Spleen (tissue), 11 donors: ENCODE results near the gene GSDME. TPM values are rescaled to one million over a fixed set of nuclear protein-coding genes. Genes with fewer than 3 reads are reported as not detected.
"Not testable (repeated sequence)": the region's sequence is repeated elsewhere in the genome, so short reads cannot be mapped to it uniquely, and the experiment has no call there.

Experiments used
- DNase-seq: peaks from one replicate; pipeline ENCODE4 v3.0.0-alpha.2; 2020
- H3K27ac ChIP-seq, 8 donors: fragments of 200-600 bp; sonication (generic) in 7 of 8; 1 replicate in 4 of 8; 2 replicates in 4 of 8; pipeline versions ENCODE4 v1.5.0 to v1.8.0; 2016 to 2021; ENCODE audit warnings: inconsistent platforms in 4 of 8, mild to moderate bottlenecking in 4 of 8, moderate library complexity in 1 of 8
- H3K27me3 ChIP-seq, 7 donors: fragments of 200-600 bp; sonication (generic) in 6 of 7; replicated peaks in 1 of 7; 1 replicate in 4 of 7; 2 replicates in 3 of 7; pipeline versions ENCODE4 v1.5.0 to v1.8.0; 2016 to 2021; ENCODE audit warnings: inconsistent platforms in 3 of 7, mild to moderate bottlenecking in 1 of 7
- H3K36me3 ChIP-seq, 6 donors: fragments of 200-600 bp; sonication (generic) in 5 of 6; 1 replicate in 4 of 6; 2 replicates in 2 of 6; pipeline versions ENCODE4 v1.5.0 to v1.8.0; 2016 to 2021; ENCODE audit warnings: inconsistent platforms in 2 of 6
- H3K4me1 ChIP-seq, 6 donors: fragments of 200-600 bp; sonication (generic) in 5 of 6; 1 replicate in 3 of 6; 2 replicates in 3 of 6; pipeline versions ENCODE4 v1.5.0 to v1.8.0; 2016 to 2021; ENCODE audit warnings: inconsistent platforms in 3 of 6
- H3K4me3 ChIP-seq, 8 donors: fragments of 200-600 bp; sonication (generic) in 7 of 8; 1 replicate in 4 of 8; 2 replicates in 4 of 8; pipeline versions ENCODE4 v1.5.0 to v1.8.0; 2016 to 2021; ENCODE audit warnings: inconsistent platforms in 4 of 8, mild to moderate bottlenecking in 4 of 8, moderate library complexity in 2 of 8
- H3K9me3 ChIP-seq, 8 donors: fragments of 200-600 bp; sonication (generic) in 7 of 8; 1 replicate in 4 of 8; 2 replicates in 4 of 8; pipeline versions ENCODE4 v1.5.0 to v1.8.0; 2016 to 2021; ENCODE audit warnings: inconsistent platforms in 4 of 8
- CTCF ChIP-seq, 11 experiments: fragments of 200-600 bp in 7 of 11; fragments of 450-650 bp in 4 of 11; sonication (generic) in 4 of 11; IDR thresholded peaks in 8 of 11; conservative IDR thresholded peaks in 3 of 11; 1 replicate in 7 of 11; 2 replicates in 4 of 11; pipeline versions ENCODE4 v1.4.0 to v1.8.0; 2016 to 2021; ENCODE audit warnings: antibody characterized with exemption in 11 of 11, inconsistent platforms in 4 of 11, mild to moderate bottlenecking in 1 of 11
- POLR2A ChIP-seq, 3 donors: fragments of 450-650 bp; IDR thresholded peaks; one replicate each; pipeline ENCODE4 v1.5.1; 2017; ENCODE audit warnings: antibody characterized with exemption in 3 of 3, mild to moderate bottlenecking in 1 of 3
- POLR2AphosphoS5 ChIP-seq, 3 donors: sonication (generic); formaldehyde crosslinking; IDR thresholded peaks; one replicate each; pipeline ENCODE4 v1.5.1; 2017; ENCODE audit warnings: antibody characterized with exemption in 3 of 3
- WGBS, 5 donors: extraction: QIAGEN DNeasy Blood & Tissue Kit in 3 of 5; methylation state at CpG; one replicate each; pipeline versions ENCODE4 v1.1.5 to v1.1.7; 2013 to 2018; 5-methylcytosine and 5-hydroxymethylcytosine counted together
- intact Hi-C: fragments of 100-400 bp; cut with DNase I; formaldehyde crosslinking; loops from one replicate; pipeline ENCODE4 v1.15.0; 2023; ENCODE audit warnings: low total_unique reads
- polyA plus RNA-seq, 3 donors: library from polyadenylated mRNA; stranded (reverse); fragments of 200-250 nt; gene quantifications; one replicate each; pipeline ENCODE4 v1.2.1, GENCODE V29; 2013
- total RNA-seq, 7 donors: library from RNA; depleted of rRNA in 3 of 7; stranded (reverse); fragments of >200 nt in 3 of 7; fragmentation: NEBNext Ultra II Directional in 4 of 7; extraction: Animal tissue kit (Norgen Biotek cat#: 25700) in 4 of 7; gene quantifications; one replicate each; pipeline versions ENCODE4 v1.1.0 to v1.2.1, GENCODE V29; 2016 to 2021
- donor health status: healthy with polysubstance abuse.
- donor health status: DM: no; HTN: no; CAD: no; lungs with moderate emphysema.
- donor health status: DM: no; HTN: no; CAD: no.
- donor health status: Bipolar disorder and iron deficiency.
- donor health status: healthy.
- donor health status: DM: no; HTN: no; CAD: no.
- donor health status: DM: yes; HTN: yes; CAD: no.

GSDME gene
- total and polyA plus RNA-seq, 10 donors, result 2.3 to 9.7 (median 4.2) TPM

DNA sequence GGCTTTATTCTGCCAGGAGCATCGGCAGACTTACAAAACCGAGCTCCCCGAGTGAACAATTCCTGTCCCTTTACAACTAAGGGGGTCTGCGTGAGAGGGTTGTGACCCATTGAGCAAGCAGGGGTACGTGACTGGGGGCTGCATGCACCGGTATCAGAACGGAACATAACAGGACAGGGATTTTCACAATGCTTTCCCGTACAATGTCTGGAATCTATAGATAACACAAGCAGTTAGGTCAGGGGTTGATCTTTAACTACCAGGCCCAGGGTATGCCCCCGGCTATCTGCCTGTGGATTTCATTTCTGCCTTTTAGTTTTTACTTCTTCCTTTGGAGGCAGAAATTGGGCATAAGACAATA, 38.1 kb upstream of the GSDME start:
- peaks cover 0 to 27% (median 0%) of the 10 kb centered on the region in 6 donors for H3K36me3 ChIP-seq
- H3K27me3 ChIP-seq, result peaks cover 0 to 4% (median 0%) of the 10 kb centered on the region in 7 donors
- no peak overlapping the region for H3K4me3 ChIP-seq
- DNase-seq, result no peak
- TF ChIP-seq CTCF (IDR thresholded peaks at IDR 0.05 in 8 of 11, conservative IDR thresholded peaks at IDR 0.05 in 3 of 11) (no peak), POLR2A (IDR thresholded peaks at IDR 0.05) (no peak), POLR2AphosphoS5 (IDR thresholded peaks at IDR 0.05) (no peak)
- peaks cover 0 to 8% (median 0%) of the 10 kb centered on the region in 6 donors for H3K4me1 ChIP-seq
- H3K27ac ChIP-seq, result no peak overlapping the region
- 90 to 95% (median 94%) methylated on average over 9 of the region's 9 CpGs for WGBS, 5 donors
- H3K9me3 ChIP-seq, result no peaks in the 10 kb centered on the region
- intact Hi-C loops, result no loop called here

DNA sequence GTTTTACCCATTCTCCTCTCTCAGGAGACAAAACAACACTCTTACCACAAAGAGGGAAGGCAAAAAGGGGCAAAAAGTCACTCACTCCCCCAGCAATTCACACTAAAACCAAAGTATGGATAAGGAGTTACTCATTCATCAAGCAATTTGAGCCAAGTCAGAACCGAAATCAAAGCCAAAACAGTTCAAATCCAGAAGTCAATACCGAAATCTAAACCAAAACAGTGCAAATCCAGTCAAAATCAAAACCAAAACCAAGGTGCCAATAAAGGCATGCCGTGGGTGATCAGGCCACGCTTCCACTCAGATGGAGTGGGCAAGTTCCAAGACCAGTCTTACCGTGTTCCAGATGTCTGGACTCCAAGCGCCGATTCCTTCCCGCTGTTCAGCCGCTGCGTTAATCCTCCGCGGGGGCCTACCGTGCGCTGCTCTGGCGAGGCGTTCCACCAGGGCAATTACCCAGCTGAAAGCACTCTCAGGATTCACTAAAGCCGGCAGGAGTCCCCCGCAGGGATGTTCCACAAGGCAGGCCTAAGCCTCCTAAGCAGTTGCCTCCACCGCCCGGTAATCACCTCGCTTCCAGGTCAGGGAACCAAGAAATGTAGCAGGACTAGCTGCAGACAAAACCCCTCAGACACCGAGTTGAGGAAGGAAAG, 37.6 kb upstream of the GSDME start:
- H3K27ac ChIP-seq, H3K4me1 ChIP-seq, H3K27me3 ChIP-seq, intact Hi-C loops, H3K9me3 ChIP-seq, H3K4me3 ChIP-seq, DNase-seq: not testable (repeated sequence)
- peaks cover 0 to 22% (median 0%) of the 10 kb centered on the region in 6 donors for H3K36me3 ChIP-seq
- 91 to 96% (median 92%) methylated on average over 22 of the region's 22 CpGs for WGBS, 5 donors

DNA sequence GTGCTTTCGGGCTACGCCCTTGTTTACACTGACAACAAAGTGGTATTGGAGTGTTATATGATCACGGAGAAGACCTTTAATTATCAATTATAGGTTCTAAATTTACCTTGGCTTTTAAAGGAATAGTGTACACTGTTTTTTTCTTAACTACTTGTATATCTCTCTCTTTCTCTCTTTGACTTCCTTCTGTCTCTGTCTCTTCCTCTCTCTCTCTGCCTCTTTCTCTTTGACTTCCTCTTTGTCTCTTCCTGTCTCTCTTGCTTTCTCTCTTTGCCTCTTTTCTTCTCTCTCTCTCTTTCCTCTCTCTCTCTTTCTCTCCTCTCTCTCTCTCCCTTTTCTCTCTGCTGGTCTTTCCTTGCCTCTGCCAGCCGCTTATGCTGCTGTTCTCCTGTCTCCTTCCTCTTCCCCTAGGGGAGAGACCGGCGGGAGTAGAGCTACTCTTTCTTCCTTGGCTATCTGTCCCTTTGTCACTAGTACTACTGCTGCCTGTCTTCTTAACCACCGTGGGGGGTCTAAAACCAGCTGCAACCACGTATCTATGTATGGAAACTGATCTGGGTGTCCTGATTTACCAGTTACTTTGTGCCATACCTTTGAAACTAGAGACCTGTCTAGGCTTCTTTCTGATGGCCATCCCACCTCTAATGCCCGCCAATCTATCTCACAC, 36.9 kb upstream of the GSDME start:
- Histone ChIP-seq H3K36me3 (peaks cover 0 to 21% (median 0%) of the 10 kb centered on the region in 6 donors), H3K4me1 (peaks cover 0 to 8% (median 0%) of the 10 kb centered on the region in 6 donors), H3K27ac (no peak overlapping the region), H3K4me3 (no peak overlapping the region), H3K9me3 (peaks cover 0 to 6% (median 0%) of the 10 kb centered on the region in 8 donors), H3K27me3 (peaks cover 0 to 4% (median 0%) of the 10 kb centered on the region in 7 donors)
- WGBS, 5 donors, result 76 to 88% (median 80%) methylated on average over 9 of the region's 9 CpGs
- DNase-seq, result no peak
- intact Hi-C loops, result no loop called here
- TF ChIP-seq POLR2A (IDR thresholded peaks at IDR 0.05) (no peak), CTCF (IDR thresholded peaks at IDR 0.05 in 8 of 11, conservative IDR thresholded peaks at IDR 0.05 in 3 of 11) (no peak), POLR2AphosphoS5 (IDR thresholded peaks at IDR 0.05) (no peak)

- TF ChIP-seq POLR2A (IDR thresholded peaks at IDR 0.05) (no peak), POLR2AphosphoS5 (IDR thresholded peaks at IDR 0.05) (no peak), CTCF (IDR thresholded peaks at IDR 0.05 in 8 of 11, conservative IDR thresholded peaks at IDR 0.05 in 3 of 11) (no peak)
- DNase-seq, result no peak
- intact Hi-C loops, result no loop called here
- H3K27ac ChIP-seq, result no peak overlapping the region
- no peaks in the 10 kb centered on the region for H3K36me3 ChIP-seq
- no peaks in the 10 kb centered on the region for H3K27me3 ChIP-seq
- H3K9me3 ChIP-seq, result peaks cover 0 to 7% (median 0%) of the 10 kb centered on the region in 8 donors
- no peak overlapping the region for H3K4me3 ChIP-seq
- 92 to 96% (median 94%) methylated on average over 10 of the region's 10 CpGs for WGBS, 5 donors
- H3K4me1 ChIP-seq, result peaks cover 0 to 3% (median 0%) of the 10 kb centered on the region in 6 donors
Measured at GRCh38 chr7:24788961-24789576, 31.8 kb upstream of the GSDME start.
